Activated naive CD8-positive, alpha-beta T cell treated with anti-CD3 and anti-CD28 coated beads, Interleukin-2, amount 50 U/mL, for 24 hours (primary cell): ENCODE data around the gene COQ4.

Experiments
- ATAC-seq: fragments of 150-1000 bp; cut with Tn5 transposase; one replicate; pipeline ENCODE4 v1.10.0; 2021
- DNase-seq: peaks from one replicate; pipeline ENCODE4 v3.0.0; 2021
- H3K27ac Mint-ChIP-seq: one replicate; pipeline ENCODE4 v1.8.0; 2021; ENCODE audit warnings: mild to moderate bottlenecking, mixed read lengths
- H3K27me3 Mint-ChIP-seq: one replicate; pipeline ENCODE4 v1.8.0; 2021; ENCODE audit warnings: mixed read lengths
- H3K36me3 Mint-ChIP-seq: one replicate; pipeline ENCODE4 v1.8.0; 2021; ENCODE audit warnings: low read depth, mixed read lengths
- H3K4me1 Mint-ChIP-seq: one replicate; pipeline ENCODE4 v1.8.0; 2021; ENCODE audit warnings: mixed read lengths
- H3K4me3 Mint-ChIP-seq: one replicate; pipeline ENCODE4 v1.8.0; 2021; ENCODE audit warnings: mild to moderate bottlenecking, moderate library complexity, mixed read lengths
- H3K9me3 Mint-ChIP-seq: one replicate; pipeline ENCODE4 v1.8.0; 2021; ENCODE audit warnings: mixed read lengths

The COQ4 gene

GRCh38 chr9:128343855-128344254 lies 21.2 kb downstream of the COQ4 start:
- H3K4me1 Mint-ChIP-seq, result peaks cover 12% of the 10 kb centered on the region
- peaks cover 11% of the 10 kb centered on the region for H3K36me3 Mint-ChIP-seq
- no peaks in the 10 kb centered on the region for H3K27me3 Mint-ChIP-seq
- H3K9me3 Mint-ChIP-seq, result no peaks in the 10 kb centered on the region
- DNase-seq (no peak), ATAC-seq (no peak)
- no peak overlapping the region for H3K4me3 Mint-ChIP-seq
- H3K27ac Mint-ChIP-seq, result no peak overlapping the region

GRCh38 chr9:128344931-128345605 lies 22.4 kb downstream of the COQ4 start:
- Mint-ChIP-seq H3K36me3 (peaks cover 11% of the 10 kb centered on the region), H3K27me3 (no peaks in the 10 kb centered on the region), H3K4me1 (peaks cover 9% of the 10 kb centered on the region), H3K27ac (no peak overlapping the region), H3K4me3 (no peak overlapping the region), H3K9me3 (no peaks in the 10 kb centered on the region)
- ATAC-seq, result no peak
- DNase-seq, result no peak

- Mint-ChIP-seq H3K27ac (no peak overlapping the region), H3K36me3 (peaks cover 15% of the 10 kb centered on the region), H3K9me3 (no peaks in the 10 kb centered on the region), H3K4me3 (no peak overlapping the region), H3K4me1 (no peaks in the 10 kb centered on the region), H3K27me3 (no peaks in the 10 kb centered on the region)
- no peak for ATAC-seq
- DNase-seq, result no peak
Observed at GRCh38 chr9:128349125-128349524, 26.5 kb downstream of the COQ4 start.

GRCh38 chr9:128349772-128350171 lies 27.1 kb downstream of the COQ4 start:
- H3K4me1 Mint-ChIP-seq, result no peaks in the 10 kb centered on the region
- no peak for ATAC-seq
- no peak overlapping the region for H3K4me3 Mint-ChIP-seq
- H3K27me3 Mint-ChIP-seq, result no peaks in the 10 kb centered on the region
- no peak overlapping the region for H3K27ac Mint-ChIP-seq
- H3K36me3 Mint-ChIP-seq, result peaks cover 15% of the 10 kb centered on the region
- no peaks in the 10 kb centered on the region for H3K9me3 Mint-ChIP-seq
- no peak for DNase-seq

- peaks cover 18% of the 10 kb centered on the region for H3K36me3 Mint-ChIP-seq
- no peak for ATAC-seq
Observed at GRCh38 chr9:128355451-128355850, 32.8 kb downstream of the COQ4 start.

GRCh38 chr9:128358090-128358489 lies 35.5 kb downstream of the COQ4 start:
- no peaks in the 10 kb centered on the region for H3K27me3 Mint-ChIP-seq

More at GRCh38 chr9:128355451-128355850, 32.8 kb downstream of the COQ4 start:
- H3K27me3 Mint-ChIP-seq, result no peaks in the 10 kb centered on the region
- H3K4me3 Mint-ChIP-seq, result no peak overlapping the region
- H3K4me1 Mint-ChIP-seq, result no peaks in the 10 kb centered on the region
- no peak overlapping the region for H3K27ac Mint-ChIP-seq
- H3K9me3 Mint-ChIP-seq, result no peaks in the 10 kb centered on the region
- DNase-seq, result no peak

GRCh38 chr9:128358861-128359260 lies 36.2 kb downstream of the COQ4 start:
- H3K27me3 Mint-ChIP-seq, result no peaks in the 10 kb centered on the region
- peaks cover 9% of the 10 kb centered on the region for H3K36me3 Mint-ChIP-seq
- DNase-seq, result no peak

More at GRCh38 chr9:128358090-128358489, 35.5 kb downstream of the COQ4 start:
- peaks cover 13% of the 10 kb centered on the region for H3K4me1 Mint-ChIP-seq
- no peak overlapping the region for H3K27ac Mint-ChIP-seq
- peaks cover 12% of the 10 kb centered on the region for H3K36me3 Mint-ChIP-seq
- ATAC-seq (no peak), DNase-seq (no peak)
- no peak overlapping the region for H3K4me3 Mint-ChIP-seq
- H3K9me3 Mint-ChIP-seq, result no peaks in the 10 kb centered on the region

GRCh38 chr9:128360826-128361225 lies 38.2 kb downstream of the COQ4 start:
- ATAC-seq (no peak), DNase-seq (no peak)
- Mint-ChIP-seq H3K4me1 (peaks cover 25% of the 10 kb centered on the region), H3K36me3 (peaks cover 3% of the 10 kb centered on the region), H3K27ac (no peak overlapping the region), H3K9me3 (no peaks in the 10 kb centered on the region), H3K4me3 (no peak overlapping the region), H3K27me3 (no peaks in the 10 kb centered on the region)

More at GRCh38 chr9:128358861-128359260, 36.2 kb downstream of the COQ4 start:
- H3K4me1 Mint-ChIP-seq, result peaks cover 13% of the 10 kb centered on the region
- no peak overlapping the region for H3K27ac Mint-ChIP-seq
- H3K4me3 Mint-ChIP-seq, result no peak overlapping the region
- H3K9me3 Mint-ChIP-seq, result no peaks in the 10 kb centered on the region
- ATAC-seq, result no peak

GRCh38 chr9:128361296-128361985 lies 38.8 kb downstream of the COQ4 start:
- Mint-ChIP-seq H3K36me3 (no peaks in the 10 kb centered on the region), H3K4me1 (peaks cover 25% of the 10 kb centered on the region), H3K9me3 (no peaks in the 10 kb centered on the region), H3K27me3 (no peaks in the 10 kb centered on the region), H3K27ac (peak overlapping the region; percentile 17), H3K4me3 (peak overlapping the region; percentile 59)
- peak; percentile 3 for ATAC-seq
- no peak for DNase-seq

GRCh38 chr9:128361986-128362646 lies 39.5 kb downstream of the COQ4 start:
- Mint-ChIP-seq H3K27me3 (no peaks in the 10 kb centered on the region), H3K9me3 (no peaks in the 10 kb centered on the region), H3K36me3 (no peaks in the 10 kb centered on the region), H3K4me1 (peaks cover 25% of the 10 kb centered on the region), H3K4me3 (peak overlapping the region; percentile 59), H3K27ac (no peak overlapping the region)
- ATAC-seq, result peak; percentile 89
- DNase-seq, result peak; percentile 73

GRCh38 chr9:128362774-128363173 lies 40.1 kb downstream of the COQ4 start:
- H3K27ac Mint-ChIP-seq, result no peak overlapping the region
- DNase-seq (no peak), ATAC-seq (no peak)
- H3K4me1 Mint-ChIP-seq, result peaks cover 25% of the 10 kb centered on the region
- no peak overlapping the region for H3K4me3 Mint-ChIP-seq
- H3K9me3 Mint-ChIP-seq, result no peaks in the 10 kb centered on the region
- H3K27me3 Mint-ChIP-seq, result no peaks in the 10 kb centered on the region
- H3K36me3 Mint-ChIP-seq, result no peaks in the 10 kb centered on the region

- Mint-ChIP-seq H3K27ac (no peak overlapping the region), H3K4me1 (peaks cover 29% of the 10 kb centered on the region), H3K27me3 (no peaks in the 10 kb centered on the region), H3K9me3 (no peaks in the 10 kb centered on the region), H3K36me3 (no peaks in the 10 kb centered on the region), H3K4me3 (no peak overlapping the region)
- ATAC-seq (no peak), DNase-seq (no peak)
Observed at GRCh38 chr9:128365525-128365924, 42.9 kb downstream of the COQ4 start.

GRCh38 chr9:128369024-128369706 lies 46.5 kb downstream of the COQ4 start:
- H3K4me3 Mint-ChIP-seq, result no peak overlapping the region
- H3K9me3 Mint-ChIP-seq, result no peaks in the 10 kb centered on the region
- no peak overlapping the region for H3K27ac Mint-ChIP-seq
- no peak for DNase-seq
- no peak for ATAC-seq
- H3K36me3 Mint-ChIP-seq, result peaks cover 9% of the 10 kb centered on the region
- no peaks in the 10 kb centered on the region for H3K27me3 Mint-ChIP-seq
- peaks cover 38% of the 10 kb centered on the region for H3K4me1 Mint-ChIP-seq

GRCh38 chr9:128370367-128370751 lies 47.7 kb downstream of the COQ4 start:
- peak overlapping the region; percentile 87 for H3K27ac Mint-ChIP-seq
- peaks cover 9% of the 10 kb centered on the region for H3K36me3 Mint-ChIP-seq
- H3K4me1 Mint-ChIP-seq, result peaks cover 28% of the 10 kb centered on the region
- H3K9me3 Mint-ChIP-seq, result no peaks in the 10 kb centered on the region
- DNase-seq (no peak), ATAC-seq (no peak)
- H3K27me3 Mint-ChIP-seq, result no peaks in the 10 kb centered on the region
- H3K4me3 Mint-ChIP-seq, result peak overlapping the region; percentile 95
